WTC11 (cell line): ENCODE results near the gene FAM240B.

Experiments used
- ATF2 ChIP-seq: sonication (generic); formaldehyde crosslinking; IDR thresholded peaks from 2 replicates; pipeline ENCODE4 v1.8.1; 2022; ENCODE audit warnings: low read depth, missing genetic modification reagents, borderline replicate concordance
- ETV6 ChIP-seq: sonication (generic); formaldehyde crosslinking; IDR thresholded peaks from 2 replicates; pipeline ENCODE4 v1.8.1; 2022; ENCODE audit warnings: mild to moderate bottlenecking, missing genetic modification reagents
- FOXP4 ChIP-seq: sonication (generic); formaldehyde crosslinking; IDR thresholded peaks from 2 replicates; pipeline ENCODE4 v1.8.0; 2022; ENCODE audit warnings: mild to moderate bottlenecking, missing genetic modification reagents
- NFYB ChIP-seq: sonication (generic); formaldehyde crosslinking; conservative IDR thresholded peaks from 2 replicates; pipeline ENCODE4 v1.8.0; 2022; ENCODE audit warnings: low read depth, missing genetic modification reagents
- PRDM15 ChIP-seq: sonication (generic); formaldehyde crosslinking; IDR thresholded peaks from 2 replicates; pipeline ENCODE4 v1.8.0; 2022; ENCODE audit warnings: missing genetic modification reagents
- TF ChIP-seq, protein P1 (sequence below): fragments of 200-600 bp; IDR thresholded peaks from 2 replicates; pipeline ENCODE4 v1.8.0; 2022; ENCODE audit warnings: antibody characterized with exemption
- TF ChIP-seq, protein P2 (sequence below): sonication (generic); formaldehyde crosslinking; IDR thresholded peaks from 2 replicates; pipeline ENCODE4 v1.8.1; 2023; ENCODE audit warnings: mild to moderate bottlenecking, missing genetic modification reagents, moderate library complexity
- TF ChIP-seq, protein P3 (sequence below): sonication (generic); formaldehyde crosslinking; IDR thresholded peaks from 2 replicates; pipeline ENCODE4 v1.8.0; 2022; ENCODE audit warnings: mild to moderate bottlenecking, missing genetic modification reagents

DNA sequence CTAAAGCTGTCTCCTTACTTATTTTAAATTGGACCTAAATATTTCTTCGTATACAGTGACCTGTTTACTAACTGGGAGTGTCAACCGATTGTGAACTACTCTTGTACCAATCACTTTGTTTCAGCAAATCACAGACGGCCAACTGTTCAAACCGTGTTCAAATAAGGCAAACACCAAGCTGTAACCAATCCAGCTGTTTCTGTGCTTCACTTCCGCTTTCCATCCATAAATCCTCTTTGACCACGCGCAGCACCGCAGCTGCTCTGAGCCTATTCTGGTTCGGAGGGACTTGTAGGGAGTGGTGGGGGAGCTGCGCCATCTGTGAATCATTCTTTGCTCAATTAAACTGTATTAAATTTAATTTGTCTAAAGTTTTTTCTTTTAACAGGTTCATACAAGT lies 4.8 kb upstream of the FAM240B start:
- TF ChIP-seq, protein P1, sequence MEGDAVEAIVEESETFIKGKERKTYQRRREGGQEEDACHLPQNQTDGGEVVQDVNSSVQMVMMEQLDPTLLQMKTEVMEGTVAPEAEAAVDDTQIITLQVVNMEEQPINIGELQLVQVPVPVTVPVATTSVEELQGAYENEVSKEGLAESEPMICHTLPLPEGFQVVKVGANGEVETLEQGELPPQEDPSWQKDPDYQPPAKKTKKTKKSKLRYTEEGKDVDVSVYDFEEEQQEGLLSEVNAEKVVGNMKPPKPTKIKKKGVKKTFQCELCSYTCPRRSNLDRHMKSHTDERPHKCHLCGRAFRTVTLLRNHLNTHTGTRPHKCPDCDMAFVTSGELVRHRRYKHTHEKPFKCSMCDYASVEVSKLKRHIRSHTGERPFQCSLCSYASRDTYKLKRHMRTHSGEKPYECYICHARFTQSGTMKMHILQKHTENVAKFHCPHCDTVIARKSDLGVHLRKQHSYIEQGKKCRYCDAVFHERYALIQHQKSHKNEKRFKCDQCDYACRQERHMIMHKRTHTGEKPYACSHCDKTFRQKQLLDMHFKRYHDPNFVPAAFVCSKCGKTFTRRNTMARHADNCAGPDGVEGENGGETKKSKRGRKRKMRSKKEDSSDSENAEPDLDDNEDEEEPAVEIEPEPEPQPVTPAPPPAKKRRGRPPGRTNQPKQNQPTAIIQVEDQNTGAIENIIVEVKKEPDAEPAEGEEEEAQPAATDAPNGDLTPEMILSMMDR, result no peak
- TF ChIP-seq ETV6 (CRISPR knock-in tag), result no peak
- no peak for TF ChIP-seq PRDM15
- TF ChIP-seq NFYB (CRISPR knock-in tag), result no peak
- TF ChIP-seq ATF2 (CRISPR knock-in tag), result no peak
- TF ChIP-seq FOXP4 (CRISPR knock-in tag), result no peak
- TF ChIP-seq, protein P2, sequence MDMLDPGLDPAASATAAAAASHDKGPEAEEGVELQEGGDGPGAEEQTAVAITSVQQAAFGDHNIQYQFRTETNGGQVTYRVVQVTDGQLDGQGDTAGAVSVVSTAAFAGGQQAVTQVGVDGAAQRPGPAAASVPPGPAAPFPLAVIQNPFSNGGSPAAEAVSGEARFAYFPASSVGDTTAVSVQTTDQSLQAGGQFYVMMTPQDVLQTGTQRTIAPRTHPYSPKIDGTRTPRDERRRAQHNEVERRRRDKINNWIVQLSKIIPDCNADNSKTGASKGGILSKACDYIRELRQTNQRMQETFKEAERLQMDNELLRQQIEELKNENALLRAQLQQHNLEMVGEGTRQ (CRISPR knock-in tag), result no peak
- TF ChIP-seq, protein P3, sequence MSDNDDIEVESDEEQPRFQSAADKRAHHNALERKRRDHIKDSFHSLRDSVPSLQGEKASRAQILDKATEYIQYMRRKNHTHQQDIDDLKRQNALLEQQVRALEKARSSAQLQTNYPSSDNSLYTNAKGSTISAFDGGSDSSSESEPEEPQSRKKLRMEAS (CRISPR knock-in tag), result no peak
